Measurements from ENCODE around the gene KLHDC9.

The KLHDC9 gene

GRCh38 chr1:161098210-161099068, at the start of gene KLHDC9:
TSS of gene KLHDC9 (plus strand) at chr1:161098361. CDS start at chr1:161098536, 175 bp downstream.
- Histone ChIP-seq H3K4me1 (ENCODE audit: insufficient read depth, low read length) (peaks cover 24% of the 10 kb centered on the region), H3K4me3 (ENCODE audit: low read depth in 1 of 2, low read length in 2 of 2) (peak within 1 kb of the TSS; percentile 19 to 64; a peak in 3 of 4 replicates), H3K4me2 (ENCODE audit: insufficient read depth, low read length) (peak within 1 kb of the TSS; percentile 89), H4K20me1 (ENCODE audit: insufficient read depth, low read length) (peaks cover 14% of the 10 kb centered on the region), H3K36me3 (ENCODE audit: insufficient read depth, low read length) (peaks cover 31% of the 10 kb centered on the region), H3K79me2 (ENCODE audit: insufficient read depth, low read length) (peaks cover 10% of the 10 kb centered on the region), H3K27me3 (ENCODE audit: insufficient read depth, low read length, poor library complexity) (no peaks in the 10 kb centered on the region), H3K9me3 (ENCODE audit: insufficient read depth, low read length, severe bottlenecking) (no peaks in the 10 kb centered on the region), H3K9ac (ENCODE audit: low read depth, low read length) (peak within 1 kb of the TSS; percentile 57), H3K27ac (ENCODE audit: low read length) (peak within 1 kb of the TSS; percentile 65), H2AFZ (ENCODE audit: low read depth, low read length) (peak within 1 kb of the TSS; percentile 73)
- TF ChIP-seq EZH2 (IDR thresholded peaks at IDR 0.05; ENCODE audit: borderline replicate concordance, low read depth, low read length, severe bottlenecking) (no peak), CTCF (IDR thresholded peaks at IDR 0.05; ENCODE audit: borderline replicate concordance, extremely low read depth, low read length, poor library complexity, severe bottlenecking) (peak; percentile 26)
- ATAC-seq (ENCODE audit: insufficient read depth, low read depth), result peak; percentile 87
- DNase-seq, result peak; percentile 89

GRCh38 chr1:161048949-161049722, 49.0 kb upstream of the KLHDC9 start:
- Histone ChIP-seq H3K9ac (ENCODE audit: low read depth, low read length) (no peak overlapping the region), H3K36me3 (ENCODE audit: insufficient read depth, low read length) (peaks cover 64% of the 10 kb centered on the region), H2AFZ (ENCODE audit: low read depth, low read length) (no peak overlapping the region), H3K4me3 (ENCODE audit: low read depth in 1 of 2, low read length in 2 of 2) (no peak overlapping the region), H3K4me2 (ENCODE audit: insufficient read depth, low read length) (no peak overlapping the region), H3K9me3 (ENCODE audit: insufficient read depth, low read length, severe bottlenecking) (no peaks in the 10 kb centered on the region), H3K79me2 (ENCODE audit: insufficient read depth, low read length) (peaks cover 23% of the 10 kb centered on the region), H3K27me3 (ENCODE audit: insufficient read depth, low read length, poor library complexity) (no peaks in the 10 kb centered on the region), H3K27ac (ENCODE audit: low read length) (no peak overlapping the region), H3K4me1 (ENCODE audit: insufficient read depth, low read length) (peaks cover 18% of the 10 kb centered on the region), H4K20me1 (ENCODE audit: insufficient read depth, low read length) (no peaks in the 10 kb centered on the region)
- no peak for ATAC-seq (ENCODE audit: insufficient read depth, low read depth)
- TF ChIP-seq CTCF (IDR thresholded peaks at IDR 0.05; ENCODE audit: borderline replicate concordance, extremely low read depth, low read length, poor library complexity, severe bottlenecking) (no peak), EZH2 (IDR thresholded peaks at IDR 0.05; ENCODE audit: borderline replicate concordance, low read depth, low read length, severe bottlenecking) (no peak)
- DNase-seq, result no peak

GRCh38 chr1:161051219-161051618, 46.9 kb upstream of the KLHDC9 start:
- Histone ChIP-seq H3K27ac (ENCODE audit: low read length) (no peak overlapping the region), H2AFZ (ENCODE audit: low read depth, low read length) (no peak overlapping the region), H3K9me3 (ENCODE audit: insufficient read depth, low read length, severe bottlenecking) (no peaks in the 10 kb centered on the region), H3K4me1 (ENCODE audit: insufficient read depth, low read length) (peaks cover 13% of the 10 kb centered on the region), H3K27me3 (ENCODE audit: insufficient read depth, low read length, poor library complexity) (no peaks in the 10 kb centered on the region), H3K36me3 (ENCODE audit: insufficient read depth, low read length) (peaks cover 81% of the 10 kb centered on the region), H3K4me3 (ENCODE audit: low read depth in 1 of 2, low read length in 2 of 2) (no peak overlapping the region), H4K20me1 (ENCODE audit: insufficient read depth, low read length) (0 out of 2 replicates have a peak, but pooled peaks cover 4% of the 10 kb centered on the region), H3K4me2 (ENCODE audit: insufficient read depth, low read length) (no peak overlapping the region), H3K9ac (ENCODE audit: low read depth, low read length) (no peak overlapping the region), H3K79me2 (ENCODE audit: insufficient read depth, low read length) (peaks cover 11% of the 10 kb centered on the region; the same call in 1 of the 2 replicates)
- DNase-seq (no peak), ATAC-seq (ENCODE audit: insufficient read depth, low read depth) (no peak)
- TF ChIP-seq CTCF (IDR thresholded peaks at IDR 0.05; ENCODE audit: borderline replicate concordance, extremely low read depth, low read length, poor library complexity, severe bottlenecking), result no peak
- TF ChIP-seq EZH2 (IDR thresholded peaks at IDR 0.05; ENCODE audit: borderline replicate concordance, low read depth, low read length, severe bottlenecking), result no peak
